ENCODE measurements around the gene TNFAIP8L2. TPM values are rescaled to one million over a fixed set of nuclear protein-coding genes. Genes with fewer than 3 reads are reported as not detected.
"Not testable (repeated sequence)": the region's sequence is repeated elsewhere in the genome, so short reads cannot be mapped to it uniquely, and the experiment has no call there.

TNFAIP8L2 gene
- total RNA-seq, 1 donor from 2014 or later: 7.6 TPM

DNA sequence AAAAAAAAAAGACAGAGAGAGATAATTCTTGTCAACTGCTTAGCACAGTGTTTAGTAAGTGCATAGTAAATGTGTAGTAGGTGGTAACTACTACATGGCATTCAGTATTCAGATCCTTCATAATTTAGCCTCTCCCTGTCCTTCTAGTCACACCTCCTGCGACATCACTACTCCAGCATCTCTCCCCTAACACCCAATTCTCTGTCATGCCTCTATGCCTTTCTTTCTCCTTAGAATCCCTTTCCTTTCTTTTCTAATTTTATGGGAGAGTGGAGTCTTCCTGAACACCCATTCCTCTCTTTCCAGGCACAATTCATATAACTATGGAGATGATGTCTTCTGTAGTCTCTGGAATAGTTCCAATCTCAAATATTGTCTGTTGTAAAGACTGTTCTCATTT is 37.4 kb downstream of the TNFAIP8L2 start:
- TF ChIP-seq, protein P1, sequence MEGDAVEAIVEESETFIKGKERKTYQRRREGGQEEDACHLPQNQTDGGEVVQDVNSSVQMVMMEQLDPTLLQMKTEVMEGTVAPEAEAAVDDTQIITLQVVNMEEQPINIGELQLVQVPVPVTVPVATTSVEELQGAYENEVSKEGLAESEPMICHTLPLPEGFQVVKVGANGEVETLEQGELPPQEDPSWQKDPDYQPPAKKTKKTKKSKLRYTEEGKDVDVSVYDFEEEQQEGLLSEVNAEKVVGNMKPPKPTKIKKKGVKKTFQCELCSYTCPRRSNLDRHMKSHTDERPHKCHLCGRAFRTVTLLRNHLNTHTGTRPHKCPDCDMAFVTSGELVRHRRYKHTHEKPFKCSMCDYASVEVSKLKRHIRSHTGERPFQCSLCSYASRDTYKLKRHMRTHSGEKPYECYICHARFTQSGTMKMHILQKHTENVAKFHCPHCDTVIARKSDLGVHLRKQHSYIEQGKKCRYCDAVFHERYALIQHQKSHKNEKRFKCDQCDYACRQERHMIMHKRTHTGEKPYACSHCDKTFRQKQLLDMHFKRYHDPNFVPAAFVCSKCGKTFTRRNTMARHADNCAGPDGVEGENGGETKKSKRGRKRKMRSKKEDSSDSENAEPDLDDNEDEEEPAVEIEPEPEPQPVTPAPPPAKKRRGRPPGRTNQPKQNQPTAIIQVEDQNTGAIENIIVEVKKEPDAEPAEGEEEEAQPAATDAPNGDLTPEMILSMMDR (IDR thresholded peaks at IDR 0.05): no peak
- TF ChIP-seq POLR2A (IDR thresholded peaks at IDR 0.05) (no peak), POLR2AphosphoS5 (IDR thresholded peaks at IDR 0.05; ENCODE audit: insufficient read depth in 1 of 2, low read depth in 1 of 2) (no peak)
- Histone ChIP-seq H3K4me1 (peaks cover 23% of the 10 kb centered on the region), H3K27ac (no peak overlapping the region), H3K36me3 (no peaks in the 10 kb centered on the region), H3K9me3 (no peaks in the 10 kb centered on the region), H3K4me3 (no peak overlapping the region), H3K27me3 (no peaks in the 10 kb centered on the region)
- intact Hi-C loops (cut with DNase I): no loop called here
- no peak for DNase-seq (ENCODE audit: extremely low spot score in 2 of 2)

DNA sequence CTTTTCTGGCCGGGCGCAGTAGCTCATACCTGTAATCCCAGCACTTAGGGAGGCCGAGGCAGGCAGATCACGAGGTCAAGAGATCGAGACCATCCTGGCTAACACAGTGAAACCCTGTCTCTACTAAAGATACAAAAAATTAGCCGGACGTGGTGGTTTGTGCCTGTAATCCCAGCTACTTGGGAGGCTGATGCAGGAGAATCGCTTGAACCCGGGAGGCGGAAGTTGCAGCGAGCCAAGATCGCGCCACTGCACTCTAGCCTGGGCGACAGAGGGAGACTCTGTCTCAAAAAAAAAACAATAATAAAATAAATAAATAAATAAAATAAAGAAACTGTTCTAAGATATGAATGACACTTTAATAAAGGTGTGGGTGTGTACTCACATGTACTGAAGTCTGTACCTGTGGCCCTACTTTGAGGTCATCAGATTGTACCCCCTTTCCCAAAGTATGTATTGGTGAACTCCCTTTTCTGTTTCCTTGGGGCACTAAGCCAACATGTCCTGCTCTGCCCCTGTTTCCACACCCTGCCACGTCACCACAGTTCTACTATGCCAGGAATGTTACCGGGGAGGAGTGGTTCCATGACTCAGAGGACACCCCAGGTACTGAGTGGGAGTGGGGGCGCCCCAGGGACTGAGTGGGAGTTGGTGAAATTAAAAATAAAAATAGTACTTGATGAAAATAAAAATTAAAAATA is 38.6 kb downstream of the TNFAIP8L2 start:
- peak in 1 of 2 donors; percentile 72 for TF ChIP-seq POLR2AphosphoS5 (IDR thresholded peaks at IDR 0.05; ENCODE audit: insufficient read depth in 1 of 2, low read depth in 1 of 2)
- H3K9me3 ChIP-seq; intact Hi-C loops (cut with DNase I); H3K36me3 ChIP-seq; H3K27me3 ChIP-seq: not testable (repeated sequence)
- Histone ChIP-seq H3K4me3 (peak overlapping the region in 1 of 2 donors; percentile 24), H3K27ac (peak overlapping the region; percentile 65), H3K4me1 (peaks cover 26% of the 10 kb centered on the region)
- DNase-seq (ENCODE audit: extremely low spot score in 2 of 2): peak in 1 of 2 donors; percentile 92

DNA sequence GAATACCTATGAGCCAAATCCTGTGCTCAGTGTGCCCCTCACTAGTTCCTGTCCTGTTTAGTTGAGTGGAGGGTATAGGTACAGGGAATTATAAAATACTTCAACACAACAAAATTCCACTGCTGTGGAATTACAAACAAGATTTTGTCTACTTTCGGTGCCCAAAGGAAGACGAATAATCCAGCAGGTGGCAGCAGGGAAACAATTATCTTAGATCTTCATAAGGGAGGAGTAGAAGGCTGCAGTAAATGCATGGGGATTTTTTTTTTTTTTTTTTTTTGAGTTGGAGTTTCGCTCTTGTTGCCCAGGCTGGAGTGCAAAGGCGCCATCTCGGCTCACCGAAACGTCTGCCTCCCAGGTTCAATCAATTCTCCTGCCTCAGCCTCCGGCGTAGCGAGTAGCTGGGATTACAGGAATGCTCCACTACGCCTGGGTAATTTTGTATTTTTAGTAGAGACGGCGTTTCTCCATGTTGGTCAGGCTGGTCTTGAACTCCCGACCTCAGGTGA is 39.9 kb downstream of the TNFAIP8L2 start:
- H3K27me3 ChIP-seq: no peaks in the 10 kb centered on the region
- no peaks in the 10 kb centered on the region for H3K9me3 ChIP-seq
- intact Hi-C loops (cut with DNase I): no loop called here
- peak overlapping the region; percentile 65 for H3K27ac ChIP-seq
- H3K4me3 ChIP-seq: peak overlapping the region in 1 of 2 donors; percentile 24
- H3K36me3 ChIP-seq: no peaks in the 10 kb centered on the region
- H3K4me1 ChIP-seq: peaks cover 33% of the 10 kb centered on the region
- TF ChIP-seq, protein P1 (IDR thresholded peaks at IDR 0.05): peak in 2 of 3 experiments; percentile 26 to 42
- peak in 1 of 2 donors; percentile 74 for TF ChIP-seq POLR2AphosphoS5 (IDR thresholded peaks at IDR 0.05; ENCODE audit: insufficient read depth in 1 of 2, low read depth in 1 of 2)
- no peak for TF ChIP-seq POLR2A (IDR thresholded peaks at IDR 0.05)
- DNase-seq (ENCODE audit: extremely low spot score in 2 of 2): no peak

DNA sequence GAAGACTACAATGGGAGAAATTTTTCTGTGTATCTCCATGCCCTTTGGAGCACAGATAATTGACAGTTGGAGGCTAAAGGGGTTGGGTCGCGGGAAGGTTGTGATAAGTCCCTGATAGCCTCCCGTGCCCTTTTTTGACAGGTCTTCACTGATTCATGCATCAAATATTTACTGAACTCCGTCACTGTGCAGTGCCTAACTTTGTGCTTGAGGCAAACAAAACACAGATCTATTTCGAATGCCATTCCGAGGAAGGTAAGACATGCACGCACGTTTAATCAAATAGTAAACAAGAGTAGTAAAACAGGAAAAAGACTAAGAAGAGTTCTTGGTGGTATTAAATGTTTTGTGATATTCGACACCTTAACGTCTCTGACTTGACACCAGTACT is 41.4 kb downstream of the TNFAIP8L2 start:
- H3K36me3 ChIP-seq: peaks cover 0 to 6% of the 10 kb centered on the region in 2 donors
- peak overlapping the region; percentile 88 for H3K27ac ChIP-seq
- no peaks in the 10 kb centered on the region for H3K9me3 ChIP-seq
- H3K27me3 ChIP-seq: no peaks in the 10 kb centered on the region
- intact Hi-C loops (cut with DNase I): loop anchor here (2.0 kb wide), 1 partner anchor 55 kb away; no protein-coding TSS in a partner anchor
- TF ChIP-seq POLR2A (IDR thresholded peaks at IDR 0.05) (no peak), POLR2AphosphoS5 (IDR thresholded peaks at IDR 0.05; ENCODE audit: insufficient read depth in 1 of 2, low read depth in 1 of 2) (no peak)
- TF ChIP-seq, protein P1 (IDR thresholded peaks at IDR 0.05): no peak
- no peak for DNase-seq (ENCODE audit: extremely low spot score in 2 of 2)
- H3K4me3 ChIP-seq: peak overlapping the region; percentile 77 to 93
- H3K4me1 ChIP-seq: peaks cover 46% of the 10 kb centered on the region

DNA sequence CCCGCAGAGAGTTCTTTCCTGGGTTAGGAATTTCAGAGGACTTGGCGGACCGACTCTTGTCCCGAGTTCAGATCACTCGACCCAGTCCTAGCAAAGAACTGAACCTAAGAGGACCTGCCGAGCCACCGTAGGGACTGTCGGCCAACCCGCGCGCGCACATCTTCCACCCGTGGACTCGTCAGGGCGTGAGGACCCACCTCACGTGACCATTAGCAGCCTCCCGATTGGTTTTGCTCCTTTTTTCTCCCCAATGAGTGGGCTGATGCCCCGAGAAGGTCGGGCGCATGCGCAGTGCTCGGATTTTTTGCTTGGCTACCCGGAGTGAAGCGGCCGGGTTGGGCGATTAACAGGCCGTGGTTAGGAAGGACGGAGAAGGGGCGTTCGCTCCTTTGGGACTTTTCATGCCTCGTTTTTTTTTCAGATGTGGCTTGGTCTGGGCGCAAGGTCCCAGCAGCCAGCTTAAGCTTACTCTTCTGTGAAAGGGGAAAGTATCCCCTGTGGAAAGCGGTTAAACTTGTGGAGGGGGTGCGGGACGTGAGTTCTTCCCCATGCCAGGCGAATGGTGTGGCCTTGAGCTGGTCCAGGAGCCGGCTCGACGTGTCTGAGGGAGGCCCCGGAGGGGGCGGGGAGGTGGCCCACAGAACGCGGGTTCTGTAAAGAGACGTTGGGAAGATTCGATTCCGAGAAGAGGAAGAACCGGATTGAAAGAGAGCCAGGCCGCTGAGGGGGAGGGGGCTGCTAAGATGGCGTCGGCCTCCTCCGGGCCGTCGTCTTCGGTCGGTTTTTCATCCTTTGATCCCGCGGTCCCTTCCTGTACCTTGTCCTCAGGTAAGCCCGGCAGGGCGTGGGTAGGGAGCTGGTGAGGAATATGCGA is 42.0 kb downstream of the TNFAIP8L2 start, which contains the start of gene PIP5K1A:
TSS of gene PIP5K1A (plus strand) at position 299 of the 874 bp plus-strand sequence. CDS start at position 744, 445 bp downstream.
- Histone ChIP-seq H3K27me3 (no peaks in the 10 kb centered on the region), H3K4me3 (peak within 1 kb of the TSS; percentile 77 to 93), H3K36me3 (peaks cover 0 to 13% of the 10 kb centered on the region in 2 donors), H3K9me3 (no peaks in the 10 kb centered on the region), H3K4me1 (peaks cover 52% of the 10 kb centered on the region), H3K27ac (peak within 1 kb of the TSS; percentile 88)
- intact Hi-C loops (cut with DNase I): loop anchor here (2.0 kb wide), 1 partner anchor 54 kb away; no protein-coding TSS in a partner anchor
- peak; percentile 97 to 99 for DNase-seq (ENCODE audit: extremely low spot score in 2 of 2)
- peak in 1 of 2 donors; percentile 78 for TF ChIP-seq POLR2A (IDR thresholded peaks at IDR 0.05)
- TF ChIP-seq, protein P1 (IDR thresholded peaks at IDR 0.05): no peak
- TF ChIP-seq POLR2AphosphoS5 (IDR thresholded peaks at IDR 0.05; ENCODE audit: insufficient read depth in 1 of 2, low read depth in 1 of 2): peak; percentile 97
